GM11168 (cell line): ENCODE data around the gene TLX1.

Experiments used
- in situ Hi-C: fragments of 300-500 bp; cut with MboI; formaldehyde crosslinking; loops from one replicate; pipeline ENCODE4 v1.12.0; 2022; ENCODE audit warnings: low sequenced_read_pairs; ENCODE audit not compliant: unreplicated experiment

The TLX1 gene

DNA sequence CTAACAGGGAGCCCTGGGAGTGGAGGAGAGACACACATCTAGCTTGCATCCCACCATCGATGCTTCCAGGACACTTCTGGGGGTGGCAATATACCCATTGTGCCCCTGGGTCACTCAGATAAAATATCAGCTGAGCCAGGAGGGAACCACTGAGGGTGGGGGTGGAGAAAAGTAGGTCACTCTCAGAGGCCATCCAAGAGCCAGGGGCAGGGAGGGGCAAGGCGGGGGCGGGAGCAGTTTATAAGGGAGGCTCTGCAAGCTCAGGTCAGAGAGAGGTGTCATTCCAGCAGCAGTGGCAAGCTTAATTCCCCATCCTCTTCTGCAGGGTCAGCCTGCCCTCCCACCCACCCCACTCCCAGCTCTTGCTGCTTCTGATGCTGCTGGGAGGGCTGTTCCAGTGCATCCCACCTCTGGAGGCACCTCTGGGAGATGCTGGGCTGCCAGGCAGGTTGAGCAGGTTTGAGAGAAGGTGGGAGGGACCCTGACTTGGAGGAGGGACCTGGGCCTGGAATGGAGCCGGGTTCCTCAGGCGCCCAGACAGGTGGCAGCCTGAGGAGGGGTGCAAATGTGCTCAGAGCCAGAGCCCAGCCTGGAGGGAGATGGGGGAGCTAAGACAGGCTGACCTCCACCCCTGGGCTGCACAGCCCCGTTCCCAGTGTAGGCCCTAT is 20.1 kb upstream of the TLX1 start:
- in situ Hi-C loops: no loop called here

- in situ Hi-C loops: no loop called here
Measured at GRCh38 chr10:101111547-101111946, 19.6 kb upstream of the TLX1 start.

DNA sequence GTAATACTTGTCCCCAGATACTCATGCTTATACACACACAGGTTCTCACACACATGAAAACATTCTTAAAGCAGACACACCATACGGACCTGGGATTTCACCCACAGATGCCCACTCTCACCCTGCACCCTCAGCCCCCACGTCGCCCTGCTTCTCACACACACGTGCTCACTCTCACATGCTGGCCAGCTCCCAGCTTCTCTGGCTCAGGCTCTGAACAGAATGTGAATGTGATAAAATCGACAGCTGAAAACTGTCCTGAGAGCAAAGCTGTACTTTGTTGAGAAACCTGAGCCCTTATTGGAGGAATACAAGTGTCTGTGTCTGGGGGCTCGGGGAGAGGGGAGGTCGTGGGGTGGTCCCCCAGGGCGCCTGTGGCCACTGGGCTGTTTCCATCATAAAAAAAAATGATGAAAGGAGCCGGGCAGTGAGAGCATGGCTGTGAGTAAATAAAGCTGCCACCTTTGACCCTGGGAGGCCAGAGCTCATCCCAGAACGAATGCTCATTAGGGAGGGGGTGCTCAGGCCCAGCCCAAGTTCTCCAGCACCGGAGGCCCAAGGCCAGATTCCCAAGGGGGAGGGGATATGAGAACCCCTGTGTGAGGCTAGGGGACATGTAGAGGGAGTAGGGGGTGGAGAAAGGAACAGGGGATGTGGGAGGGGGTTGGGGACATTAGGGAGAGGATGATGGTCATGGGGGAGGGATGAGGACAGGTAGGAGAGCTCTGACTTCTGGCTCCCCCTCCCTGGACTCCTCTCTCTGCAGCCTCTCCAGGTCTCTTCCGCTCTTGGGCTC is 18.1 kb upstream of the TLX1 start:
- in situ Hi-C loops: no loop called here

- in situ Hi-C loops: no loop called here
Measured at GRCh38 chr10:101113890-101114403, 17.2 kb upstream of the TLX1 start.

GRCh38 chr10:101114646-101115045 is 16.5 kb upstream of the TLX1 start:
- in situ Hi-C loops: no loop called here

GRCh38 chr10:101116754-101117153 is 14.3 kb upstream of the TLX1 start:
- in situ Hi-C loops: no loop called here

DNA sequence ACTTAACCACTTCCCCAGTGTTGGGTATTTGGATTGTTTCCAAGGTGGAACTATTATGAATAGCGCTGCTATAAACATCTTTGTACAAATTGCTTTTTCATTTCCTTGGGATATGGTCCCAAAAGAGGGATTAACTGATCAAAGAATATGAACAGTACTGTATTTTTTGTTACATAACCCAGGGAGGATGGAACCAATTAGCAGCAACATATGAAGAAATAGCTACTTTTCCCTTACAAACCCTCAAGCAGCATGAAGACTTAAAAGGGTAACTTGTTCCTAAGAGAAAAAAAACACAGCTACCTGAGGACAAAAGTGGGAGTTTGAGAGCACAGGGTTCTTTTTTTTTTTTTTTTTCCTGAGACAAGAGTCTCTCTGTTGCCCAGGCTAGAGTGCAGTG is 13.1 kb upstream of the TLX1 start:
- in situ Hi-C loops: no loop called here

GRCh38 chr10:101120520-101120883 is 10.6 kb upstream of the TLX1 start:
- in situ Hi-C loops: no loop called here

- in situ Hi-C loops: no loop called here
Measured at GRCh38 chr10:101120884-101121653, 10.0 kb upstream of the TLX1 start.

DNA sequence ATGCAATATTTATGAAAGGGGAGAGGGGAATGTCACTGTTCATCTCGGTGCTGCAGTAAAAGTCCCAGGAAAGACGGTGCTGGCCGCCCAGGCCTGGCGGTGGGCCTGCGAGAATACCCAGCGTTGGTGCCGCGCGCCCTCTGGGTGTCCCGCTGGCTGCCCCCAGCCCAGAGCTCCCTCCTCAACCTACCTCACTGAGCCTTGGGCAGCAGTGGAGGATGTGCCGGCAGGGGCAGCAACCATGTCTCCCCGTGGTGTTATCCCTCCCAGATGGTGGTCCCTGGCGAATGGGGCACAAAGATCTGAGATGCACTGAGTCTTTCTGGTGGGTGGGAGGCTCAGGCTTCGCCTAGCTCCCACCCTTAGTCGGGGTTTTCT is 9.5 kb upstream of the TLX1 start:
- in situ Hi-C loops: no loop called here

- in situ Hi-C loops: no loop called here
Measured at GRCh38 chr10:101122270-101123084, 8.6 kb upstream of the TLX1 start.

- in situ Hi-C loops: no loop called here
Measured at GRCh38 chr10:101123085-101123814, 7.8 kb upstream of the TLX1 start.

DNA sequence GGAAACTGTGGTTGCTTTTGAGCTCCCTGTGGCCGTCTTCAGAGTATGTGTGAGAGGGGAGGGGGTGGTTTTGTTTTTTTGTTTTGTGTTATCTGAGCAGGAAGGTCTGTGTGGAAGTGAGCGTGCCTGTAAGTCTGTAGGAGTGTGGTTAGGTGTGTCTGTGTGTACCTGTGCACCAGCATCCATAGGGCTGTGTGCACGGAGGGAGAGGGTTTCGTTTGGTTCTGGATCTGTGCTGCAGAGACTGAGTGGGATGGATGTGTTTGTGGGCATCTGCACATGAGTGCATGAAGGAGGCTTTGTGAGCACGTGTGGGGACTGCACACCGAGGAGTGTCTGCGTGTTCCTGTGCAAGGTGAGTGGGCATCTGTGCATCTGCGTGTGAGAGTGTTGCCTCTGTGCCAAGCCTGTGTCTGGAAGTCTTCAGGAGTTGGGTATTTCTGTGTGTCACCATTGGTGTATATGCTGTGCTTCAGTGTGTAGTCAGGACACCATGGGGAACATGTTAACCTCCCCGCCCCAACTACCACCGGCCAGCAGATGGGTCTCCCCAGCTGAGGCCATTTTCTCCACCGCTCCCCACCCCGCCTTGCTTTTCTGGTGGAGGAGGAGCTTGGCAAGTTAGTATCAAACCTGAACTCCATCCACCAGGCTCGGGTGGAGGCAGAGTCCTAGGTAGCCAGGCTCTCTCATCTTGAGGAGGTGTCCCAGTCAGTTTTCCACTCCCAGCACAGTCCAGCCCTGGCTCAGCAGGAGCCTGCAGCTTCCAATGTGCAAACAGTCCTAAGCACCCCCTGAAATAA is 7.1 kb upstream of the TLX1 start:
- in situ Hi-C loops: no loop called here

- in situ Hi-C loops: loop anchor here (25.0 kb wide), 1 partner anchor 338 kb away; no protein-coding TSS in a partner anchor
Measured at GRCh38 chr10:101124933-101125332, 6.2 kb upstream of the TLX1 start.

DNA sequence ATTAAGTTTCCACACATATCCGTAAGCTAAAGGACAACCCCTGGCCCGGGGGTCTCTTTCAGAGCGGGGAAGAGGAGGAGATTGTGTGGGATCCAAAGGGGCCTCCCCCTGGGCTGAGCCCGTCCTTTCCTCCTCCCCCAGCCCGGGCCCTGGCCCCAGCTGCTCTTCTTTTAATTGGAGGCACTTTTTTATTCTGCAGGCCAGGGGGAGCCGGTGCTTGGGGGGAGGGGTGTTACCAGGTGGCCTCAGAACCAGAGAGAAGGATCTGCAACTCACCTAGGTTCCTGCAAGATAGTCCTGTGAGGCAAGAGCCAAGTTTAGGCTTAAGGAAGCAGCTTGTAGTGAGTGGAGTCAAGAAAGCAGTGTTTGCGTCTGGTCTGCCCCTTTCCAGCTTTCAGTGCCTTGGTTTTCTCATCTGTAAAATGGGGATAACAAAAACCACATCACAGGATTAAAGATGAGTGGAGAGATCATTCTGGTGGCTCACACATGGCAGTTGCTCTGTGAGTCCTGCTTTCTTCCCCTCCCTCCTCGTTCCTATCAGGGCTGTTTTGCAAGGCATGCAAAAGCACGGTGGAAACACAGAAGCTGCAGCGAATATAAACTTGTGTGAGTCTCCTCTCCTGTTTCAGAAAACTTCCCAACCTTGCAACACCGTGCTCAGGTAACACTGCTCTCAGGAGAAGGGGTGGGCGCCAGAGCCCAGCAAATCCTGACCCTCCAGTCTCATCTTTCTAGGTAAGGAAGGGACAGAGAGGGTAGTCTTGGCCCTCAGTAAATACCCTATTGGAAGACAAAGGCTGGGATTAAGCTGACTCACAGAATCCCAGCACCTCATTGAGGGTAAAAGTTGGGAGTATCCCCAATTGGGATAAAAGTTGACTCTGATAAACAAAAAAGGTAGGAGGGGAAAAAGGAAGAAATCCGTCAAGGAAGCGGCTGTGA is 4.1 kb upstream of the TLX1 start:
- in situ Hi-C loops: loop anchor here (25.0 kb wide), 1 partner anchor 340 kb away; no protein-coding TSS in a partner anchor

DNA sequence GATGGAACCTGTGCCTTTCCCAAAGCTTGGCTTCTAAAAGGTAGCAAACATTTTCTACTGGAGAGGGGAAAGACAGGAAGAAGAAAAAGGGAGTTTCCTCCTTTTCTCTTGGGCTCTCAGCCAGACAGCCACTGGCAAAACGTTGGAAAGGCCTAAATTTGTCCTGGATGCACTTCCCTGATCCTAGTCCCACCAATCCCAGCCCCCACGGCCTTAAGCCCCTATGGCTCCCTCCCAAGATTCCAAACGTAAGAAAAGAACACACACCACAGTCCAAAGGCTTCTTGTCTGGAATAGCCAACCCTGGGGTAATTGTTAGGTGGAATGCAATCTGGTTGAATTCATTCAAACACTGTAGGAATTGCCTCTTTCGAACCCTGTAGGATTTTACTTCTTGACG is 959 bp upstream of the TLX1 start:
- in situ Hi-C loops: loop anchor here (25.0 kb wide), 1 partner anchor 343 kb away; no protein-coding TSS in a partner anchor

GRCh38 chr10:101131962-101132635 is 999 bp downstream of the TLX1 start:
- in situ Hi-C loops: loop anchor here (25.0 kb wide), 1 partner anchor 345 kb away; no protein-coding TSS in a partner anchor
